ENCODE data around the gene FKRP.

The FKRP gene

DNA sequence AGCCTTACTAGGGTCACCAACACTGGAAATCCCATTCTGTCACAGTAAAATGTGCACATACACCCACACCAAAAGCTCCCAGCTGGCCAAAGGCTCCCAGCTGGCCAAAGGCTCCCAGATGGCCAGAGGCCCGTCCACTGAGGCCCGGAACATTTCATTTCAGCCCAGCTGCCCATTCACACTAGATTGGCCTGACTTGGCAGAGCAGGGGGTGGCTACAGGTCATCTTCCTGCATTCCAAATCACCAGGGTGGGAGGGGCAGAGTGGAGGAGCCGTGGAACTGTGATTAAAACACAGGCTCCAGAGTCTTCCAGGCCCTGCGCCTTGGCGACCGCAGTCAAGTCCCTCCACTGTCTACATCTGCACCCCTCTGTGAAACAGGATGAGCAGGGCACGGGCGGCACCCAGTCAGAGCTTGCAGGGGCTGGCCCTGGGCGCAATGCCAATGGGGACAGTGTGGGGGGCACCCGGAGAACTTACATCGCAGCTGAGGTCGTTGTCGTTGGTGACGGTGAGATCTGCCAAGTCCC, 18.8 kb upstream of the FKRP start:
- no peaks in the 10 kb centered on the region for H3K9me3 ChIP-seq (ENCODE audit: control insufficient read depth in 2 of 2, low read length in 2 of 2)
- peaks cover 56 to 78% of the 10 kb centered on the region in 2 donors for H3K36me3 ChIP-seq (ENCODE audit: control insufficient read depth in 2 of 2, insufficient read depth in 2 of 2, low read length in 2 of 2)
- H3K4me3 ChIP-seq (ENCODE audit: low read length in 2 of 2) = no peak overlapping the region
- no peak overlapping the region for H3K27ac ChIP-seq (ENCODE audit: low read length)
- H3K27me3 ChIP-seq (ENCODE audit: control insufficient read depth in 1 of 2, insufficient read depth in 2 of 2, low read length in 2 of 2) = no peaks in the 10 kb centered on the region
- H3K4me1 ChIP-seq (ENCODE audit: control insufficient read depth, insufficient read depth, low read length) = peaks cover 22% of the 10 kb centered on the region
- H3K9ac ChIP-seq (ENCODE audit: low read length in 2 of 2) = no peak overlapping the region

DNA sequence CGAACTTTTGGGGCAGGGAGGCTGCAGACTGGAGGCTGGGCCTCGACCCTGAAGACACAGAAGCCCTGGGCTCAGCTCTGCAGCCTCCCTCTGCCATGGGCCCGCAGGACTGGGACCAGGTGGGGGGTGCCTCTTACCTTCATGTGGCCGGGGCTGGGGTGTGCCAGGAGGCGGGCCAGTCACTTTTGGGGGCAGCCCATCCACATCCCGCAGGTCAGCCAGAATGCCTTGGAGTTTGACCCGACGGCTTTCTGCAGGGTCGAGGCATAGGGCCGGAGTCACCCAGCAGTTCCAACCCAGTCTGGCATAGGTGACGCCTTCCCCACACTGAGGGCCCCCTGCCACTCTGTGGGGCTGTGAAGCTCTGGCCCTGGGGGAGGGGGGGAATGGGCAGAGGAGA, 18.1 kb upstream of the FKRP start:
- Histone ChIP-seq H3K36me3 (ENCODE audit: control insufficient read depth in 2 of 2, insufficient read depth in 2 of 2, low read length in 2 of 2) (peaks cover 49 to 73% of the 10 kb centered on the region in 2 donors), H3K4me3 (ENCODE audit: low read length in 2 of 2) (no peak overlapping the region), H3K27ac (ENCODE audit: low read length) (peak overlapping the region; percentile 18), H3K9ac (ENCODE audit: low read length in 2 of 2) (no peak overlapping the region), H3K9me3 (ENCODE audit: control insufficient read depth in 2 of 2, low read length in 2 of 2) (no peaks in the 10 kb centered on the region), H3K27me3 (ENCODE audit: control insufficient read depth in 1 of 2, insufficient read depth in 2 of 2, low read length in 2 of 2) (no peaks in the 10 kb centered on the region), H3K4me1 (ENCODE audit: control insufficient read depth, insufficient read depth, low read length) (peaks cover 22% of the 10 kb centered on the region)

DNA sequence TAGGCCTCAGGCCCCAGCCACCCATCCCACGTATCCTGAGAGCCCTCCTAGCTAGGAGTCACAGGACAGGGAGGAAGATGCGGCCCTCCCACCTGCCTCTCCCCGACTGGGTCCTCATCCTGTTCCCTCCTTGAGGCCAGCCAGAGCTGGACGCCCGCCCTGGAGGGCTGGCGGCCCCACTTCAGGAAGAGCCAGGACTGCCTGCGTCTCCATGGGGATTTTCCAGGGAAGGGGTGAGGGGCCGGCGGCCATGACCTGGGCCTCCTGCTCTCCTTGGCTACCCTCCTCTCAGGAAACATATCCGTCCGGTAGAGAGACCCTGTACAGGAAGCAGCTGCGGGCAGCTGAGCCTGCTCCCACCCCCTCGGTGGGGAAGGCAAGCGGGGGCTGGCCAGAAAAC, 17.6 kb upstream of the FKRP start:
- Histone ChIP-seq H3K9ac (ENCODE audit: low read length in 2 of 2) (no peak overlapping the region), H3K4me1 (ENCODE audit: control insufficient read depth, insufficient read depth, low read length) (peaks cover 22% of the 10 kb centered on the region)

DNA sequence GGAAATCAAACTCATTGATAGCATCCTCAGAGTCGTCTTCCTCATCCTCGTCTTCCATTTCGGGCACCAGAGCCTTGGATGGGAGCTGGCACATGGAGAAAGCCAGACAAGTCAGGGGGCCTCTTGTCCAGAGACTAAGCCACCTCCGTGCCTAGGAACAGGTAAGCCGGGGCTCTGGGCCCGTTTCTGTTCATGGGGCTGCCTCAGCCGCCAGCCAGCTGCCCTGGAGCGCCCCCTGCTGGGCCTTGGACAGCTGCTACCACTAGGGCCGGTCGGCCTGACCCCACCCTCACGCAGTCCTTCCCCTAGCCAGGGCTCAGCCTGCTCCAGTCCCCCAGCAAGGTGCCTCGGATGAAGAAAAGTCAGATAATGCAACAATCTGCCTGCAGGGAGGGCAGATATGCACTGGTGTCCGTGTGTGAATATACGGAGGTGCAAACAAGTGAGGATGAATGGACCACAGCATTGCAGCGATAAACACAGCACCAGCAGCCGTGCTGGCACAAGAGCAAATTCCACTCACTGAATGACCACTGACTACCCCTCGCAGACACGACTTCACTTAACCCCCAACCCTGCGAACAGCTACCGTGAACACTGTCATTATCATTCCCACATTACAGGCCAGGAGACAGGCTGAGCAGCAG, 17.0 kb upstream of the FKRP start:
- Histone ChIP-seq H3K9me3 (ENCODE audit: control insufficient read depth in 2 of 2, low read length in 2 of 2) (no peaks in the 10 kb centered on the region), H3K9ac (ENCODE audit: low read length in 2 of 2) (no peak overlapping the region), H3K27me3 (ENCODE audit: control insufficient read depth in 1 of 2, insufficient read depth in 2 of 2, low read length in 2 of 2) (no peaks in the 10 kb centered on the region), H3K4me3 (ENCODE audit: low read length in 2 of 2) (no peak overlapping the region), H3K4me1 (ENCODE audit: control insufficient read depth, insufficient read depth, low read length) (peaks cover 22% of the 10 kb centered on the region), H3K27ac (ENCODE audit: low read length) (no peak overlapping the region), H3K36me3 (ENCODE audit: control insufficient read depth in 2 of 2, insufficient read depth in 2 of 2, low read length in 2 of 2) (peaks cover 46 to 73% of the 10 kb centered on the region in 2 donors)

More for the DNA sequence above, 17.6 kb upstream of the FKRP start:
- Histone ChIP-seq H3K27ac (ENCODE audit: low read length) (peak overlapping the region; percentile 18), H3K4me3 (ENCODE audit: low read length in 2 of 2) (no peak overlapping the region), H3K27me3 (ENCODE audit: control insufficient read depth in 1 of 2, insufficient read depth in 2 of 2, low read length in 2 of 2) (no peaks in the 10 kb centered on the region), H3K36me3 (ENCODE audit: control insufficient read depth in 2 of 2, insufficient read depth in 2 of 2, low read length in 2 of 2) (peaks cover 45 to 74% of the 10 kb centered on the region in 2 donors), H3K9me3 (ENCODE audit: control insufficient read depth in 2 of 2, low read length in 2 of 2) (no peaks in the 10 kb centered on the region)

DNA sequence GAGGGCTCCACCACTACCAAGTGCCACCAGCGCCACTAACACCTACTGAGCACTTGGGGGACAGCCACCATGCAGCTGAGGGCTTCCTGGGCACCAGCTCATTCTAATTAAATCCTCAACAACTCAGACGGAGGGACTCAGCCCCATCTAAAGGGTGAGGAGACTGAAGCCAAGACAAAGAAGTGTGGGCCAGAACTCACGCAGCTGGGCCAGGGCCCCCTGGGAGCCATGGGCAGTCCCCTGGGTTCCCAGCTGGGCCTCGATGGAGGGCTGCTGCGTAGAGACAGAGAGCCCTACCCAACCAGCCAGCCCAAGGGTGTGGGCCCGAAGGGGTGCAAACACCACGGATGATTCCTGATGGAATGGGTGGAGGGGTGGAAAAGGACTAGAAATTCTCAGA, 16.2 kb upstream of the FKRP start:
- peaks cover 22% of the 10 kb centered on the region for H3K4me1 ChIP-seq (ENCODE audit: control insufficient read depth, insufficient read depth, low read length)
- no peak overlapping the region for H3K27ac ChIP-seq (ENCODE audit: low read length)

DNA sequence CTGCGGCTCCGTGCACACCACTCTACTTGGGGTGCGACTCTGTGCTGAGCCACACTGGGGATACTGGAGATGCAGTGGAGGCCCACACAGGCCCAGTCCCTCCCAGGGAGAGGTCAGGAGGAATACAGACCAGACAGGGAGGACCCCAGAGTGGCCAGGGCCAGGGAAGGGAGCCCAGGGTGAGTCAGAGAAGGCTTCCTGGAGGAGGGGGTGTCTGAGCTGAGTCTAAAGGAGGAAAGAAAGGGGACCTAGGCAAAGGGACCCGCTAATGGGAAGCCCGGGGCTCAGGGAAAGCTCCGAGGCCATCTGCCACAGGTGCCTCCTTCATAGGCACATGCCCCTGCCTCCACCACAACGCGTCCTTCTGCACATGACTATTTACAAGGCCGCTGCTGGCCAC, 15.7 kb upstream of the FKRP start:
- Histone ChIP-seq H3K27ac (ENCODE audit: low read length) (no peak overlapping the region), H3K9me3 (ENCODE audit: control insufficient read depth in 2 of 2, low read length in 2 of 2) (no peaks in the 10 kb centered on the region), H3K27me3 (ENCODE audit: control insufficient read depth in 1 of 2, insufficient read depth in 2 of 2, low read length in 2 of 2) (no peaks in the 10 kb centered on the region), H3K9ac (ENCODE audit: low read length in 2 of 2) (no peak overlapping the region), H3K4me3 (ENCODE audit: low read length in 2 of 2) (no peak overlapping the region), H3K36me3 (ENCODE audit: control insufficient read depth in 2 of 2, insufficient read depth in 2 of 2, low read length in 2 of 2) (peaks cover 41 to 69% of the 10 kb centered on the region in 2 donors), H3K4me1 (ENCODE audit: control insufficient read depth, insufficient read depth, low read length) (peaks cover 22% of the 10 kb centered on the region)

More for the DNA sequence above, 16.2 kb upstream of the FKRP start:
- Histone ChIP-seq H3K9ac (ENCODE audit: low read length in 2 of 2) (no peak overlapping the region), H3K36me3 (ENCODE audit: control insufficient read depth in 2 of 2, insufficient read depth in 2 of 2, low read length in 2 of 2) (peaks cover 45 to 71% of the 10 kb centered on the region in 2 donors), H3K9me3 (ENCODE audit: control insufficient read depth in 2 of 2, low read length in 2 of 2) (no peaks in the 10 kb centered on the region), H3K27me3 (ENCODE audit: control insufficient read depth in 1 of 2, insufficient read depth in 2 of 2, low read length in 2 of 2) (no peaks in the 10 kb centered on the region), H3K4me3 (ENCODE audit: low read length in 2 of 2) (no peak overlapping the region)

DNA sequence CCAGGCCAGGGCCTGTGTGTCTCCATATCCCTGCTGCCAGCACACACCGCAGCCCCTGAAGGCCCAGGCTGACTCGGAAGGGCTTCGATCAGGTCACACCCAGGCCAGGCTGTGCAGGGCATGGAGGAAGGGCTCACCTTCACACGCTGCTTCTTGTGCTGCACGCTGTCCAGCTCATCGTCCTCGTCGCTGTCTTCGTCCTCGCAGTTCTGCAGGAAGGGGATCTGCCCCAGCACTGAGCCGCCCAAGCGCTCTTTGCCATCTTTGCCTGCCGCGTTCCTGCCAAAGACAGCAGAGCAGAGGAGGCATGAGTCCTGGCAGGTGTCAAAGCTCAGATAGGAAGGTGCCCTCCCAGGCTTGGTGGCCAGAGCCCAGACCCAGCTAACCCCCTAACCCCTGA, 15.3 kb upstream of the FKRP start:
- H3K36me3 ChIP-seq (ENCODE audit: control insufficient read depth in 2 of 2, insufficient read depth in 2 of 2, low read length in 2 of 2) = peaks cover 37 to 67% of the 10 kb centered on the region in 2 donors
- peaks cover 22% of the 10 kb centered on the region for H3K4me1 ChIP-seq (ENCODE audit: control insufficient read depth, insufficient read depth, low read length)
- H3K9me3 ChIP-seq (ENCODE audit: control insufficient read depth in 2 of 2, low read length in 2 of 2) = no peaks in the 10 kb centered on the region
- H3K9ac ChIP-seq (ENCODE audit: low read length in 2 of 2) = no peak overlapping the region
- H3K27me3 ChIP-seq (ENCODE audit: control insufficient read depth in 1 of 2, insufficient read depth in 2 of 2, low read length in 2 of 2) = no peaks in the 10 kb centered on the region
- no peak overlapping the region for H3K4me3 ChIP-seq (ENCODE audit: low read length in 2 of 2)
- no peak overlapping the region for H3K27ac ChIP-seq (ENCODE audit: low read length)

DNA sequence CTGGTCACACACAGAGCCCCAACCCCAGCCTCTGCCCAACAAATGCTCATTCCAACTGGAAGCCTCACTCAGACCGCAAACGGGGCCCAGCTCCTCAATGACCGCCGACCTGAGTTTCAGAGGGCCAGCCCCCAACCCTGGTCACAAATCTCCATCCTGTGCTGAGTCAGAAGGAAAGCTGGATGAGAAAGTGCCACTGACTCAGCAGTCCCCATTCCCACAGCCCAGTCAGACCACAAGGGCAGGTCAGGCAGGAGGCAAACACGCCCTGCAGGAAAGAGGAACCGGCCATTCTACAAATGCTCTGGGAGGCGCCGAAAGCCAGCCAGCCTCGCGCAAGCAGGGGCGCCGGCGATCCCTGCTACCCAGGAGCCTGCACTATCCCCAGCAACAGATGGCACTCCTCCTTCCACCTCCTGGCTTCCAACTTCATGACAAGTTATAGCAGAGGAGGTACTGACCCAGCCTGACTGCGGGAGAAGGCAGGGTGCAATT, 14.8 kb upstream of the FKRP start:
- Histone ChIP-seq H3K27me3 (ENCODE audit: control insufficient read depth in 1 of 2, insufficient read depth in 2 of 2, low read length in 2 of 2) (no peaks in the 10 kb centered on the region), H3K9ac (ENCODE audit: low read length in 2 of 2) (no peak overlapping the region), H3K36me3 (ENCODE audit: control insufficient read depth in 2 of 2, insufficient read depth in 2 of 2, low read length in 2 of 2) (peaks cover 37 to 62% of the 10 kb centered on the region in 2 donors), H3K27ac (ENCODE audit: low read length) (no peak overlapping the region), H3K9me3 (ENCODE audit: control insufficient read depth in 2 of 2, low read length in 2 of 2) (no peaks in the 10 kb centered on the region), H3K4me3 (ENCODE audit: low read length in 2 of 2) (no peak overlapping the region), H3K4me1 (ENCODE audit: control insufficient read depth, insufficient read depth, low read length) (peaks cover 22% of the 10 kb centered on the region)

DNA sequence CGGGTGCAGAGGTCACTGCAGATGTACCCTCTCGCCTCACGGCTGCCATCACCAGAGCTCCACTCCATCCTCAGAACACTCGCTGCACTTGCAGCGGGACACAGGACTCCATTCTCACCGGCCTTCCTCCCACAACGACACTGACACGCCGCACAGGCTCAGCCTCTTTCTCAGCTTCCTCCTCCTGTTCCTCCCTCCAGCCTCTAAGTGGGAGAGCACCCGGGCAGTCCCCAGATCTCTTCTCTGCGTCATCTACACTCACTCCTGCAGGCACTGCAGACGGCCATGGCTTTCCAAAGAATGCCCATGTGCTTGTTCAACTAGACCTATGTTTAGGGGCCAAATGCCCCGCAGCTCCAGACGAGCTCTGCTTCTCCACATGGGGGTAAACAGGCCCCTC, 14.3 kb upstream of the FKRP start:
- Histone ChIP-seq H3K4me3 (ENCODE audit: low read length in 2 of 2) (no peak overlapping the region), H3K9me3 (ENCODE audit: control insufficient read depth in 2 of 2, low read length in 2 of 2) (no peaks in the 10 kb centered on the region), H3K4me1 (ENCODE audit: control insufficient read depth, insufficient read depth, low read length) (peaks cover 22% of the 10 kb centered on the region), H3K36me3 (ENCODE audit: control insufficient read depth in 2 of 2, insufficient read depth in 2 of 2, low read length in 2 of 2) (peaks cover 35 to 57% of the 10 kb centered on the region in 2 donors), H3K27ac (ENCODE audit: low read length) (no peak overlapping the region), H3K9ac (ENCODE audit: low read length in 2 of 2) (no peak overlapping the region), H3K27me3 (ENCODE audit: control insufficient read depth in 1 of 2, insufficient read depth in 2 of 2, low read length in 2 of 2) (no peaks in the 10 kb centered on the region)

DNA sequence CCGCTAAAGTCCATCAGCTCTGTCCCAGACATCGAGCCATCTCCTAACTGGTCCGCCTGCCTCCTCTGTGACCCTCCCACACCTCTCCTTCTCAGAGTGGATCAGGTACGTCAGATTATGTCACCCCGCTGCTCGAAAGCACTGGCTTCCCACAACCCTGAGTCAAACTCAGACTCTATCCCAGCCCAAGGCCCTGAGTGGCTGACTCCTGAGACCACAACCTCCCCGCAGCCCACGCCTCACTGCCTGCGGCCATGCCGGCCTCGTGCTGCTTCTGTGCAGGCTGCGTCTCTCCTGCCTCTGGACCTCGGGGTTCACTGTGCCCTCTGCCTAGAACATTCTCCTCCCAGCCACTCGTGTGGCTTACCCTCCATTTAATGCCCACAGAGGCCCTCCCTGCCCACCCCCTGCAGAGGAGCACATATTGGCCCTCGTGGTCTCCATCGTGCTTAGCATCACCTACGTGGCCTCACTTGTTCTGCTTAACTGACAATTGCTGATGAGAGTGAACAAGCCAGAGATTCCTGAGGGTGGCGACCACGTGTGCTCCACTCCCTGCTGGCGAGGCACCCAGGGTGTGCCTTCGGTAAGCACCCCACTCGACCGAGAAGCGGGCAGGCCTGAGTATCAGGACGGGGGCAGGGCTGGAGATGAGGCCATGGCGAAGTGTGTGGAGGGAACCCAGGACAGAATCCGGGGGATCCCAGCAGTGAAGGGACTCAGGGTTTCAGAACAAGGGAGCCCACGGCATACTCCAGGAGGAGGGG, 13.5 kb upstream of the FKRP start:
- peaks cover 37 to 54% of the 10 kb centered on the region in 2 donors for H3K36me3 ChIP-seq (ENCODE audit: control insufficient read depth in 2 of 2, insufficient read depth in 2 of 2, low read length in 2 of 2)
- no peak overlapping the region for H3K9ac ChIP-seq (ENCODE audit: low read length in 2 of 2)
- H3K27me3 ChIP-seq (ENCODE audit: control insufficient read depth in 1 of 2, insufficient read depth in 2 of 2, low read length in 2 of 2) = no peaks in the 10 kb centered on the region
- no peaks in the 10 kb centered on the region for H3K9me3 ChIP-seq (ENCODE audit: control insufficient read depth in 2 of 2, low read length in 2 of 2)
- peaks cover 24% of the 10 kb centered on the region for H3K4me1 ChIP-seq (ENCODE audit: control insufficient read depth, insufficient read depth, low read length)
- H3K4me3 ChIP-seq (ENCODE audit: low read length in 2 of 2) = no peak overlapping the region
- H3K27ac ChIP-seq (ENCODE audit: low read length) = no peak overlapping the region

All from stomach smooth muscle (tissue), 2 donors.